ENCODE data around the gene RASSF9.

RASSF9 gene

DNA sequence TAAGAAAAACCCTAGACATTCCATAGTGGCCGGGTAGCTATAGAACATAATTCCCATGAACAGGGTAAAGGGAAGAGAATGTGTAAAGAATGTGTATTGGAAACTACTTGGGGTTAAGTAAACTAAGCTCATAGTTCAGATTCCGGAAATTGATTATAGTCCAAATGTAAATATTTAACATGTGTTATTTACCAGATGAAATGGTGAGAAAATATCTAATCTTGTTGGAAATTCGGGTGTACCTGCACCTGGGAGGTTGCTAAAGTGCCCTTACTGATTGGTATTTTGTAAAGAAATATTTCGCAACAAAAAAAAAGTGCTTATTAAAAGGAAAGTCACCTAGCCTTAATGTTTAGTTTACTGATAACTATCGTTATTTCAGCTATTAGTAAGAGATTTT, 14.4 kb downstream of the RASSF9 start:
- no peak overlapping the region for H3K27ac ChIP-seq (ENCODE audit: low read depth in 2 of 2, low read length in 2 of 2)
- no peak overlapping the region for H3K9ac ChIP-seq (ENCODE audit: low read depth in 1 of 2, low read length in 2 of 2)
- H3K4me1 ChIP-seq (ENCODE audit: control insufficient read depth in 2 of 2, insufficient read depth in 2 of 2, low read length in 2 of 2): no peaks in the 10 kb centered on the region
- no peak overlapping the region for H3K4me3 ChIP-seq (ENCODE audit: low read length in 2 of 2)
- no peaks in the 10 kb centered on the region for H3K36me3 ChIP-seq (ENCODE audit: control insufficient read depth in 2 of 2, insufficient read depth in 2 of 2, low read length in 2 of 2)
- H3K9me3 ChIP-seq (ENCODE audit: control insufficient read depth in 2 of 2, low read length in 2 of 2): no peaks in the 10 kb centered on the region
- H3K27me3 ChIP-seq (ENCODE audit: control insufficient read depth in 2 of 2, insufficient read depth in 2 of 2, low read length in 2 of 2): no peaks in the 10 kb centered on the region

DNA sequence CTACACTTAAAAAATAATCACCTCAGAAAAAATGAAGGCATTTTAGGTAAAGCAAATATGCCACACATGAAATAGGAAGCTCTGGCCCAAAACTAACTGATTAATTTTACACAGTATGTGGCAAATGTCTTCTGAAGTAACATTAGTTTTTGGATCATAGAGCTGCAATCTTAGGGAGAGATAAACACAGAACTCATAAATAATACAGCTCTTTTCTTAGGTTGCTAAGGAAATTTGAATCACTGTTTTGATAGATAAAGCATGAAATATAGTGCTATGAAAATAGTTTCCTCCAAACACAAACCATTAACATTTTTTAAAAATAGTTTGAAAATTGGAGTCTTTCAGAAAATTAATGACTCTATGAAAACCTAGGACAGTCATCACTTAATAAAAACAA, 15.0 kb downstream of the RASSF9 start:
- Histone ChIP-seq H3K27ac (ENCODE audit: low read depth in 2 of 2, low read length in 2 of 2) (no peak overlapping the region), H3K4me1 (ENCODE audit: control insufficient read depth in 2 of 2, insufficient read depth in 2 of 2, low read length in 2 of 2) (no peaks in the 10 kb centered on the region), H3K9me3 (ENCODE audit: control insufficient read depth in 2 of 2, low read length in 2 of 2) (no peaks in the 10 kb centered on the region), H3K9ac (ENCODE audit: low read depth in 1 of 2, low read length in 2 of 2) (no peak overlapping the region), H3K36me3 (ENCODE audit: control insufficient read depth in 2 of 2, insufficient read depth in 2 of 2, low read length in 2 of 2) (no peaks in the 10 kb centered on the region), H3K27me3 (ENCODE audit: control insufficient read depth in 2 of 2, insufficient read depth in 2 of 2, low read length in 2 of 2) (no peaks in the 10 kb centered on the region), H3K4me3 (ENCODE audit: low read length in 2 of 2) (no peak overlapping the region)

DNA sequence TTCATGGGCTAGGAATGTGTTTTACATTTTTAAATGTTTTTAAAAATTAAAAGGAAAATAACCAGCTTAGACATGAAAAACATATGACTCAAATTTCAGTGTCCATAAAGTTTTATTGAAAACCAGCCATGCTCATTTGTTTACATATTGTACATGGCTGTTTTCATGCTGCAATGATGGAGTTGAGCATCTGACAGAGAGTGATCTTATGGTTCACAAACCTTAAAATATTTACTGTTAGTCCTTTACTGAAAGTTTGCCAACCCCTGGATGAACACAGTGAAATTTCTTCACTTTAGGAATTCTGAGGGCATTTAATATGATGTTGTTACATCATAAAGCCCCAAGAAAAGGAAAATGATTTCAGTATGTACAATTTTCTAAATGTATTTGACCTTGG, 16.1 kb downstream of the RASSF9 start:
- H3K27ac ChIP-seq (ENCODE audit: low read depth in 2 of 2, low read length in 2 of 2): no peak overlapping the region
- no peaks in the 10 kb centered on the region for H3K4me1 ChIP-seq (ENCODE audit: control insufficient read depth in 2 of 2, insufficient read depth in 2 of 2, low read length in 2 of 2)
- no peaks in the 10 kb centered on the region for H3K36me3 ChIP-seq (ENCODE audit: control insufficient read depth in 2 of 2, insufficient read depth in 2 of 2, low read length in 2 of 2)
- no peaks in the 10 kb centered on the region for H3K9me3 ChIP-seq (ENCODE audit: control insufficient read depth in 2 of 2, low read length in 2 of 2)
- H3K27me3 ChIP-seq (ENCODE audit: control insufficient read depth in 2 of 2, insufficient read depth in 2 of 2, low read length in 2 of 2): no peaks in the 10 kb centered on the region
- no peak overlapping the region for H3K9ac ChIP-seq (ENCODE audit: low read depth in 1 of 2, low read length in 2 of 2)
- no peak overlapping the region for H3K4me3 ChIP-seq (ENCODE audit: low read length in 2 of 2)

DNA sequence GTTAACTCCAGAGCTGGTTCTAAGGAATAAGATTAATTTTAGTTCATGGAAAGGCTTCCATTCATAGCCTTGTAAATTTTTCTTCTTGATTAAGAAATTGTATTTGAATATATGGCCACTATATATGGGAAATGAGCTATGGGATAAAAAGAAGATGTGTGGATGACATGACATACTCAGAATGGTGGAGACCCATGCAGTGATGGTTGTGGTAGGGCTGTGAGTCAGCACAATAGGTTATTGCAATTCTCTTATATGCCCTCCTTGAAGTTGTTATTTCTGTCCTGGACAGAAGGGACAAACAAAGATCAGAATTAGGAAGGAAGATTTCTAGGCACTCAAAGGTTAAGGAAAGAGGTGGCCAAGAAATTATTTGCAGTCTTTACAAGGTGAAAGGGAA, 21.5 kb downstream of the RASSF9 start:
- no peak overlapping the region for H3K4me3 ChIP-seq (ENCODE audit: low read length in 2 of 2)
- H3K27me3 ChIP-seq (ENCODE audit: control insufficient read depth in 2 of 2, insufficient read depth in 2 of 2, low read length in 2 of 2): no peaks in the 10 kb centered on the region
- H3K27ac ChIP-seq (ENCODE audit: low read depth in 2 of 2, low read length in 2 of 2): no peak overlapping the region
- H3K4me1 ChIP-seq (ENCODE audit: control insufficient read depth in 2 of 2, insufficient read depth in 2 of 2, low read length in 2 of 2): no peaks in the 10 kb centered on the region
- H3K9me3 ChIP-seq (ENCODE audit: control insufficient read depth in 2 of 2, low read length in 2 of 2): no peaks in the 10 kb centered on the region
- no peak overlapping the region for H3K9ac ChIP-seq (ENCODE audit: low read depth in 1 of 2, low read length in 2 of 2)
- no peaks in the 10 kb centered on the region for H3K36me3 ChIP-seq (ENCODE audit: control insufficient read depth in 2 of 2, insufficient read depth in 2 of 2, low read length in 2 of 2)

DNA sequence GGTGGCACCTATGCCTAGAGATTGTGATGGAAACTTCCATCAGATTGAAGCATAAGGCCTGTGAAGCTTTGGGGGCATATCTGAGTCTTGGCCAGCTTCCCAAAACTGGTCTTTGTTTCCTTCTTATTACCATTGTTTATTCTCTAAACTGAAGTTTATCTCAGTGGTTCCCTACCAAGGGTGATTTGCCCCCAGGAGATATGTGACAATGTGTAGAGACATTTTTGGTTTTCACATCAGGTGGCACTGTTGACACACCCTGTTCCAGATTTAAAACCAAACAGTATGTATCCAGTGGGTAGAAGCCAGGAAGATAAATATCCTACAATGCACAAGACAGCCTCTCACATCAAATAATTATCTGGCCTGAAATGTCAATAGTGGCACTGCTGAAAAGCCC, 22.1 kb downstream of the RASSF9 start:
- no peaks in the 10 kb centered on the region for H3K4me1 ChIP-seq (ENCODE audit: control insufficient read depth in 2 of 2, insufficient read depth in 2 of 2, low read length in 2 of 2)
- H3K9me3 ChIP-seq (ENCODE audit: control insufficient read depth in 2 of 2, low read length in 2 of 2): no peaks in the 10 kb centered on the region
- H3K36me3 ChIP-seq (ENCODE audit: control insufficient read depth in 2 of 2, insufficient read depth in 2 of 2, low read length in 2 of 2): no peaks in the 10 kb centered on the region
- no peak overlapping the region for H3K4me3 ChIP-seq (ENCODE audit: low read length in 2 of 2)
- H3K27ac ChIP-seq (ENCODE audit: low read depth in 2 of 2, low read length in 2 of 2): no peak overlapping the region
- no peak overlapping the region for H3K9ac ChIP-seq (ENCODE audit: low read depth in 1 of 2, low read length in 2 of 2)
- H3K27me3 ChIP-seq (ENCODE audit: control insufficient read depth in 2 of 2, insufficient read depth in 2 of 2, low read length in 2 of 2): no peaks in the 10 kb centered on the region

DNA sequence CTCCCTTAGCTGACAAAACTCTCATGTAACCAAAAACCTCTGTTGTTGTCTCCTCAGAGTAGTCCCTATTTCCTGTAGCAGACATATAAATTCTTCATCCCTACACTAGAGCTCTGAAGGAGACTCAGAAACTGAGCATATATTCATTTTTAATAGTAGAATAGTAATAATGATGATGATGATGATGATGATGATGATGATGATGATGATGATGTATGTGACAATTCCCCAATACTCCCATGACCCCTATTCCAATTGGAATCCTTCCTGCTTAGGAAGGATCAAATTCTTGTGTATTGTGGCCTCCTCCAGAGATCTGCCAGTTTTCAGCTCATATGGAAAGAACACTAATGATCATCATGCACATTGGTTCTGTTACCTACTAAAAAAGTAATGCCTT, 26.7 kb downstream of the RASSF9 start:
- H3K4me3 ChIP-seq (ENCODE audit: low read length in 2 of 2): no peak overlapping the region
- H3K27me3 ChIP-seq (ENCODE audit: control insufficient read depth in 2 of 2, insufficient read depth in 2 of 2, low read length in 2 of 2): no peaks in the 10 kb centered on the region
- H3K9ac ChIP-seq (ENCODE audit: low read depth in 1 of 2, low read length in 2 of 2): no peak overlapping the region
- H3K9me3 ChIP-seq (ENCODE audit: control insufficient read depth in 2 of 2, low read length in 2 of 2): no peaks in the 10 kb centered on the region
- H3K36me3 ChIP-seq (ENCODE audit: control insufficient read depth in 2 of 2, insufficient read depth in 2 of 2, low read length in 2 of 2): no peaks in the 10 kb centered on the region
- no peak overlapping the region for H3K27ac ChIP-seq (ENCODE audit: low read depth in 2 of 2, low read length in 2 of 2)
- no peaks in the 10 kb centered on the region for H3K4me1 ChIP-seq (ENCODE audit: control insufficient read depth in 2 of 2, insufficient read depth in 2 of 2, low read length in 2 of 2)

DNA sequence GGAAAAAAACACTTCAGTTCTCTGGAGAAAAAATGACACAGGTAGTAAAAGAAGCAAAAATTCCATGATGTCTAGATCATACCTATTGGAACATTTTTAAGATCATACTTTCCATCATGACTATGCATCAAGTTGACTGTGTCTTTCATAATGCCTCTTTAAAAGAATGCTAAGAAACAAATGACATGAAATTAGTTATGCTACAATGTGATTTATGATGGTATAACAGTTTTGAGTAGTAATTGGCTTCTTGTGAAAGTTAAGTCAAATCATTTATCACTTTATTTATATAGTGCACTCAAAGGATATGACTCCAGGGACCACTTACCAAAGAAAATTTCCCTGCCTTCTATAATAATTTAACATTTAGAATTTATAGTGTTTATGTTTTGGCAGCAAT, 28.5 kb downstream of the RASSF9 start:
- Histone ChIP-seq H3K9me3 (ENCODE audit: control insufficient read depth in 2 of 2, low read length in 2 of 2) (no peaks in the 10 kb centered on the region), H3K27me3 (ENCODE audit: control insufficient read depth in 2 of 2, insufficient read depth in 2 of 2, low read length in 2 of 2) (no peaks in the 10 kb centered on the region), H3K9ac (ENCODE audit: low read depth in 1 of 2, low read length in 2 of 2) (no peak overlapping the region), H3K27ac (ENCODE audit: low read depth in 2 of 2, low read length in 2 of 2) (no peak overlapping the region), H3K4me1 (ENCODE audit: control insufficient read depth in 2 of 2, insufficient read depth in 2 of 2, low read length in 2 of 2) (no peaks in the 10 kb centered on the region), H3K36me3 (ENCODE audit: control insufficient read depth in 2 of 2, insufficient read depth in 2 of 2, low read length in 2 of 2) (no peaks in the 10 kb centered on the region), H3K4me3 (ENCODE audit: low read length in 2 of 2) (no peak overlapping the region)

DNA sequence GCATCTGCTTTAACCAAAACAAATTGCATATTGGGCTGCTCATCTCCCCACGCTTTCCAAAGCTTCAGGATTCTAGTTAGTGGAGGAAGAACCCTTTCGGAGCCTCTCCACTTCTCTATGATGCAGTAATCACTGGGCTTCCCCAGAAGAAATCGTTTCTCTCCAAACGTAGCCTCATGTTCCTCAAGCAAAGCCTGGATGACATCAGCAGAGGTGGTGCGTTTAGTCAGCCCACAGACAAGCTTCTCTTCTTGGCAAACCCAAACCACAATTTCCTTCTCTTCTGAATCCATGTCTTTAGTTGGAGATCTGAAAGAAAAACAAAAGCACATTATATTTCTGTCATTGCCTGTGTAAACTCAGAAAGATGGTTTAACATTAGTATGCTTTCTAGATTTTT, 30.6 kb downstream of the RASSF9 start:
- no peaks in the 10 kb centered on the region for H3K27me3 ChIP-seq (ENCODE audit: control insufficient read depth in 2 of 2, insufficient read depth in 2 of 2, low read length in 2 of 2)
- H3K27ac ChIP-seq (ENCODE audit: low read depth in 2 of 2, low read length in 2 of 2): no peak overlapping the region
- H3K4me3 ChIP-seq (ENCODE audit: low read length in 2 of 2): no peak overlapping the region
- H3K9ac ChIP-seq (ENCODE audit: low read depth in 1 of 2, low read length in 2 of 2): no peak overlapping the region
- no peaks in the 10 kb centered on the region for H3K9me3 ChIP-seq (ENCODE audit: control insufficient read depth in 2 of 2, low read length in 2 of 2)
- H3K4me1 ChIP-seq (ENCODE audit: control insufficient read depth in 2 of 2, insufficient read depth in 2 of 2, low read length in 2 of 2): no peaks in the 10 kb centered on the region
- no peaks in the 10 kb centered on the region for H3K36me3 ChIP-seq (ENCODE audit: control insufficient read depth in 2 of 2, insufficient read depth in 2 of 2, low read length in 2 of 2)

DNA sequence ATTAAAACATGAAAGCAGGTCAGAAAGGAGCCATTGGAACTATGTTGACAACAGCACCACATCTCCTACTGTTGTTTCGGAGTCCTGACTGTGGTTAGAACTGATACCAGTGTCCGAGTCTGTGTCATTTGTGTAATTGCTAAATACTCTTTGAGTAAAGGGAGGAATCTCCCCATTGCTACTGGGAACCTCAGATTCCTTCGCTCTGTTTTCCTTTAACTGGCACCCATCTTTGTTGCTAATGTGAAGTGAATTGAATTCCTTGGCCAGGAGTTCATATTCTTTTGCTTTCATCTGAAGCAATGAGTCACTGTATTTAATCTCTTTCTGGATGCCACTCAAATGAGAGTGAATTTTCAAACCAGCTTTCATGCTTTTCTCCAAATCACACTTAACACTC, 31.5 kb downstream of the RASSF9 start:
- Histone ChIP-seq H3K27ac (ENCODE audit: low read depth in 2 of 2, low read length in 2 of 2) (no peak overlapping the region), H3K27me3 (ENCODE audit: control insufficient read depth in 2 of 2, insufficient read depth in 2 of 2, low read length in 2 of 2) (no peaks in the 10 kb centered on the region), H3K4me3 (ENCODE audit: low read length in 2 of 2) (no peak overlapping the region), H3K36me3 (ENCODE audit: control insufficient read depth in 2 of 2, insufficient read depth in 2 of 2, low read length in 2 of 2) (no peaks in the 10 kb centered on the region), H3K9ac (ENCODE audit: low read depth in 1 of 2, low read length in 2 of 2) (no peak overlapping the region), H3K4me1 (ENCODE audit: control insufficient read depth in 2 of 2, insufficient read depth in 2 of 2, low read length in 2 of 2) (no peaks in the 10 kb centered on the region), H3K9me3 (ENCODE audit: control insufficient read depth in 2 of 2, low read length in 2 of 2) (no peaks in the 10 kb centered on the region)

DNA sequence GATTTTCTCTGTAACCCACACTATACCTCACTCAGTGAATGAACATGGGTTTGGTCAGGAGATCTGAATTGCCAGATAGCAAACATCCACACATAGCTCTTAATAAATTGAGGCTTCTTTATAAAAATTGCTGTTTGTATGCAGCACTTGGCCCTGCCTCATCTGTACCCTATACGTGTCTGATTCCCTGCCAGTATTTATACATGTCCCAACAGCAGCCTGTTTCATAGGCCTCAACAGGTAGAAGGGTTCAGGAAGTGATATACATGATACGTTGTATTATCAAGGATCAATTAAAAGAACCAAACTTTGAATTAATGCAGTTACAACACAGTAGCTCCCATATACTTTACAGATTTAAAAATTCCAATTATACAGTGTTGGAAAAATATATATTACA, 32.3 kb downstream of the RASSF9 start:
- no peak overlapping the region for H3K27ac ChIP-seq (ENCODE audit: low read depth in 2 of 2, low read length in 2 of 2)
- H3K27me3 ChIP-seq (ENCODE audit: control insufficient read depth in 2 of 2, insufficient read depth in 2 of 2, low read length in 2 of 2): no peaks in the 10 kb centered on the region
- H3K4me1 ChIP-seq (ENCODE audit: control insufficient read depth in 2 of 2, insufficient read depth in 2 of 2, low read length in 2 of 2): no peaks in the 10 kb centered on the region
- H3K4me3 ChIP-seq (ENCODE audit: low read length in 2 of 2): no peak overlapping the region
- H3K9ac ChIP-seq (ENCODE audit: low read depth in 1 of 2, low read length in 2 of 2): no peak overlapping the region
- no peaks in the 10 kb centered on the region for H3K9me3 ChIP-seq (ENCODE audit: control insufficient read depth in 2 of 2, low read length in 2 of 2)
- H3K36me3 ChIP-seq (ENCODE audit: control insufficient read depth in 2 of 2, insufficient read depth in 2 of 2, low read length in 2 of 2): no peaks in the 10 kb centered on the region

DNA sequence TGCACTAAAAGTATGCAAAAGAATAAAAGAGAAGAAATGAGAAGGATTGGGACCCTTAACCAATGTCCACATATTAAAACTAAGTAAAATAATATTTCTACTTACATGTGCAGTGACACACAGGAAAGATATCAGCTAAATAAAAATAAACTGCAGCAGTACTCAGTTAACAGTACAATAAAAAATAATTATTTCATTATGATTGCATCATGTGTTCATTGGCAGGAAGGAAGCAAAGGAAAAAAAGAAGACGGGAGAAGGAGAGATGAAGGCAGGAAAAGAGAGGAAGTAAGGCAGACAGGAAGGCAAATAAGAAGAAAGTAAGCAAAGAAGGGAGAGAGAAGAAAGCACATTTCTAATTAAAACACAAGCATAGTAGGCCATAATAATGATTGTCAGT, 33.0 kb downstream of the RASSF9 start:
- H3K27ac ChIP-seq (ENCODE audit: low read depth in 2 of 2, low read length in 2 of 2): no peak overlapping the region
- no peaks in the 10 kb centered on the region for H3K4me1 ChIP-seq (ENCODE audit: control insufficient read depth in 2 of 2, insufficient read depth in 2 of 2, low read length in 2 of 2)
- H3K36me3 ChIP-seq (ENCODE audit: control insufficient read depth in 2 of 2, insufficient read depth in 2 of 2, low read length in 2 of 2): no peaks in the 10 kb centered on the region
- H3K4me3 ChIP-seq (ENCODE audit: low read length in 2 of 2): no peak overlapping the region
- H3K9me3 ChIP-seq (ENCODE audit: control insufficient read depth in 2 of 2, low read length in 2 of 2): no peaks in the 10 kb centered on the region
- H3K9ac ChIP-seq (ENCODE audit: low read depth in 1 of 2, low read length in 2 of 2): no peak overlapping the region
- no peaks in the 10 kb centered on the region for H3K27me3 ChIP-seq (ENCODE audit: control insufficient read depth in 2 of 2, insufficient read depth in 2 of 2, low read length in 2 of 2)

Data from mucosa of rectum (tissue), 2 donors.